ENCODE data around the gene RIT2.

- TF ChIP-seq CTCF (IDR thresholded peaks at IDR 0.05 in 8 of 11, conservative IDR thresholded peaks at IDR 0.05 in 3 of 11) (no peak), POLR2A (IDR thresholded peaks at IDR 0.05) (no peak)
These were observed 294.0 kb downstream of the RIT2 start for GRCh38 chr18:42821492-42821891.

Data from spleen (tissue), 7 donors.